Activated gamma-delta T cell treated with anti-CD3 and anti-CD28 coated beads, Interleukin-2, amount 50 U/mL, for 16 hours (primary cell): Measurements from ENCODE around the gene NNAT.
"Not testable (repeated sequence)": the region's sequence is repeated elsewhere in the genome, so short reads cannot be mapped to it uniquely, and the experiment has no call there.

ENCODE experiments used
- DNase-seq: peaks from one replicate; pipeline ENCODE4 v3.0.0-alpha.2; 2020; ENCODE audit warnings: low read depth

The NNAT gene

DNA sequence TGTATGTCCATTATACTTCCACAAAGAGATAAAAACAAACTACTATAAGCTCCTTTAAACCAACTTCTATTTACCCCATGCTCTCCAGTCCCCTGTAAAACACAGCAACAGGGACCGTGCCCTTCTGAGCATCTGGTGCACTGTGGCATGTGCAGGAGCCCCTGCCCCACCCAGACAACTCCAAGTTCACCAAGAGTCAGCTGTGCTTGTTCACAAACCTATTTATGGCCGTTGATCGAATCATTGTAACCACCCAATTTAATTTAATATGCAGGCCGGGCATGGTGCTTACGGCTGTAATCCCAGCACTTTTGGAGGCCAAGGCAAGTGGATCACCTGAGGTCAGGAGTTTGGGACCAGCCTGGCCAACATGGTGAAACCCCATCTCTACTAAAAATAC lies 20.3 kb downstream of the NNAT start:
- DNase-seq = no peak

DNA sequence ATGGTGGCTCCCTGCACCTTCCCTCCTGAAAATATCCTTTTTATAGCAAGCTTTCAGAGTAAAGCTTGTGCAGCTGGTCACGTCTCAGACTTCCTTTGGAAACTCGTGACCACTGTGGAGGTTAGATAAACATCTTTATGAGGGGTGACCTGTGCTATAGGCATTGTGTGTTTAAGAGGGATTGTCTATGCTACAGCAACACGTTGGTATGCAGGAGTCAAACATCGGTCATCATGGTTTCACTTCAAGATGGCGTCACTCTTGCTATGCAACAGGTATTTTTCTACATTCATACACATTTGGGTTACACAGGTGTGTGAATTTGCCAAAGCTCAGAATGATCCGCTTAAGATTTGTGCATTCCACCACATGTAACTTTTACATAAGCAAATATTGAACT lies 21.2 kb downstream of the NNAT start:
- no peak for DNase-seq

DNA sequence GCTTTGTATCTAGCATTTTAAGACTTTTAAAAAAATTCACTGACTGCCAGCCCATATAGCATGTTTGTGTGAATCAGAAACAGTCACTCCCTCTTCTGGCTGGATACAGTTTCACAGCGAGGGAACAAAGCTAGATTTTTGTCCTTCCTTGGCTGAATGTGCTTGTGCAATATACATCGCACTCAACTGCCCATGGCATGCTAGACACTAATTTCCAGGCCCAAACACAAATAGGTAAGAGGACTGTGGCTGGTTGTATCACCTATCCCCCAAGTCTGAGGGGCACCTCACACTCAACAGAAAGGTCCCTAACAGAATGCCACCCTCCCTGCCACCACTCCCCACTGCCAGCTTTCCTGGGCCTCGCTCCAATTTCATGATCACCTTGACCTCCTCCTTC lies 22.8 kb downstream of the NNAT start:
- DNase-seq = no peak

DNA sequence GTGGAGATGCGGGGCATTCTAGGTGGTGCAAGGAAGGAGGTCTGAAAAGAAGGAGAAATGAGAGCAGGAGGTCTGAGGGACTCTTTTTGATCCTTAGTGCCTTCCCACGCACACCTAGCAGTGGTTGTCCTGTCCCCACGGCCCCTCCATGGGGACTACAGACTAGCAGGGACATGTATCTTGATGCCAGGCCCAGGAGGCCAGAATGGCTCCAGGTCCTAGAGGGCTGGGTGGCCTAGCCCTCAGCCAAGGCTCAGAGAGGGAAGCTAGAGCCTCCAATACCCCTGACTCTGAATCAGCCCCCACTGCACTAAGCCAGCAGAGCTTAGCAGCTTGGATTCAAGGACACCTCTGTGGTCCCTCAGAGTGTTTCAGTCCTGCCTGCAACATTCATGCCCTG lies 23.3 kb downstream of the NNAT start:
- DNase-seq = no peak

DNA sequence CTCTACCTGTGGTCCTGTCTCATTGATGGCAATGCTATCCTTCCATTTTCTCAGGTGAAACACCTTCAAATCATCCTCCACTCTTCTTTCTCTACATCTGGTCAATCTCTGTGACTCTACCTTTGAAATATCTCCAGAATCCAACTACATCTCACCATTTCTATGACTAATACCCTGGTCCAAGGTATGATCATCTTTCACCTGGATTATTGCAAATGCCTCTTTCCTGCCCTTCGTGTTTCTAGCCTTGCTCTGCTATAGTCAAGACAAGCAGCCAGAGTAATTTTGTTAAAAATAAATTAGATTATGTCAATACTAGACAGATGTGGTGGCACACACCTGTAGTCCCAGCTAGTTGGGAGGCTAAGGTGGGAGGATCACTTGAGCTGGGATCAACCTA lies 24.5 kb downstream of the NNAT start:
- no peak for DNase-seq

DNA sequence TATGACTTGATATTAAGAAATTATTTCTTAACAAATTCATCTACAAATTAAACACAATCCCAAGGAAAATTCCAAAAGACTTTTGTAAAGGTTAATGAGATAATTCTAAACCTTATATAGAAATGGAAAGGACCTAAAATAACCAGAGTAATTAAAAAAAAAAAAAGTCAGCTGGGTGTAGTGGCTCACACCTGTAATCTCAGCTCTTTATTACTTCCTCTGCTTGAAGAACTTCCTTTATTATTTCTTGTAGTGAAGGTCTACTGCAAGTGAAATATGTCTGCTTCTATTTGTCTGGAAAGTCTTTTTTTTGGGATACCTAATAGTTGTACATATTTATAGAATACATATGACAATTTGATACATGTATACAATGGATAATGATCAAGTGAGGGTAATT lies 26.9 kb downstream of the NNAT start:
- DNase-seq = no peak

DNA sequence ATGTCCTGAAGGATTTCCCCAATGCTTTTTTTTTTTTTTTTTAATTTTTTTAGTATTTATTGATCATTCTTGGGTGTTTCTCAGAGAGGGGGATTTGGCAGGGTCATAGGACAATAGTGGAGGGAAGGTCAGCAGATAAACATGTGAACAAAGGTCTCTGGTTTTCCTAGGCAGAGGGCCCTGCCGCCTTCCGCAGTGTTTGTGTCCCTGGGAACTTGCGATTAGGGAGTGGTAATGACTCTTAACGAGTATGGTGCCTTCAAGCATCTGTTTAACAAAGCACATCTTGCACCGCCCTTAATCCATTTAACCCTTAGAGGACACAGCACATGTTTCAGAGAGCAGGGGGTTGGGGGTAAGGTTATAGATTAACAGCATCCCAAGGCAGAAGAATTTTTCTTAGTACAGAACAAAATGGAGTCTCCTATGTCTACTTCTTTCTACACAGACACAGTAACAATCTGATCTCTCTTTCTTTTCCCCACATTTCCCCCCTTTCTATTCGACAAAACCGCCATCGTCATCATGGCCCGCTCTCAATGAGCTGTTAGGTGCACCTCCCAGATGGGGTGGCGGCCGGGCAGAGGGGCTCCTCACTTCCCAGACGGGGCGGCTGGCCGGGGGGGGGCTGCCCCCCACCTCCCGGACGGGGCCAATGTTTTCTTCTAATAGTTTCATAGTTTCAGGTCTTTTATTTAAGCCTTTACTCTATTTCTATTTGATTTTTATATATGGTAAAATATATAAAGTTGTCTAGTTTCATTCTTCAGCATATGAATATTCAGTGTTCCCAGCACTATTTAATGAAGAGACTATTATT lies 29.3 kb downstream of the NNAT start:
- not testable (repeated sequence) for DNase-seq

DNA sequence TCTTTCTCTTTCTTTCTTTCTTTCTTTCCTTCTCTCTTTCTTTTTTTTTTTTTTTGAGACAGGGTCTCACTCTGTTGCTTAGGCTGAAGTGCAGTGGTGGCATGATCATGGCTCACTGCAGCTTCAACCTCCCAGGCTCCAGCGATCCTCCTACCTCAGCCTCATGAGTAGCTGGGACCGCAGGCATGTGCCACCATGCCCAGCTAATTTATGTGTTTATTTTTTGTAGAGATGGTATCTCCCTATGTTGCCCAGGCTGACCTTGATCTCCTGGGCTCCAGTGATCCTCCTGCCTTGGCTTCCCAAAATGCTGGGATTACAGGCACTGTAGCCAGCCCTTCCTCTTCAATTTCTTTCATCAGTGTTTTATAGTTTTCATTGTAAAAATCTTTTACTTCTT lies 30.6 kb downstream of the NNAT start:
- not testable (repeated sequence) for DNase-seq

DNA sequence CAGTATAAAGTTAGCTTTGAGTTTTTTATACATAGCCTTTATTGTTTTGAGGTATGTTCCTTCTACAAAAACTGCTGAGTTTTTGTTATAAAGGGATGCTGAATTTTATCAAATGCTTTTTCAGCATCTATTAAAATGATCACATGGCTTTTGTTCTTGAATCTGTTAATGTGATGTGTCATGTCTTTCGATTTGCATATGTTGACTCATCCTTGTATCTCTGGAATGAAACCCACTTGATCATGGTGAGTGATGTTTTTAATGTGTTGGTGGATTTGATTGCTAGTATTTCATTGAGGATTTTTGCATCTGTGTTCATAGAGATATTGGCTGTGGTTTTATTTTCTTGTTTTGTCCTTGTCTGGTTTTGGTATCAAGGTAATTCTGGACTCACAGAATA lies 31.4 kb downstream of the NNAT start:
- no peak for DNase-seq

DNA sequence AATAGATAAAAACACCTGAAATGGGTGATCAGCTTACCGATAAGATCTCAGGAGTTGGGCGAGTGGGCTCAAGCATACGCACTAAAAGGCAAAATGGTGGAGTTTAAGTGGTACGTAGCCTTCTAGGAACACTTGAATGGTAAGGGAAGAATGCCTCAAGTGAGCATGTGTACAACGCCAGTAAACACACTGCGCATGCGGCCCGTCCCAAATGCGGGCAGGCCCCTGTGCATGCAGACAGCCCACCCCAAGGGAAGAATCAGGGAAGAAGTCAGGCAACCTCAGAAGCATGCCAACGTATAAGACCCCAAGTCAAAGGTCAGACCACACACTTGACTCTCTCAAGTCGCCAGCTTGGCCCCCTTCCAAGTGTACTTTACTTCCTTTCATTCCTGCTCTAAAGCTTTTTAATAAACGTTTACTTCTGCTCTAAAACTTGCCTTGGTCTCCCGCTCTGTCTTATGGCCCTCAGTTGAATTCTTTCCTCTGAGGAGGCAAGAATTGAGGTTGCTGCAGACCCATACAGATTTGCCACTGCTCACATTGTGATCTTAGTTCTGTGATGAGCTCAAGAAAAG lies 33.8 kb downstream of the NNAT start:
- not testable (repeated sequence) for DNase-seq

DNA sequence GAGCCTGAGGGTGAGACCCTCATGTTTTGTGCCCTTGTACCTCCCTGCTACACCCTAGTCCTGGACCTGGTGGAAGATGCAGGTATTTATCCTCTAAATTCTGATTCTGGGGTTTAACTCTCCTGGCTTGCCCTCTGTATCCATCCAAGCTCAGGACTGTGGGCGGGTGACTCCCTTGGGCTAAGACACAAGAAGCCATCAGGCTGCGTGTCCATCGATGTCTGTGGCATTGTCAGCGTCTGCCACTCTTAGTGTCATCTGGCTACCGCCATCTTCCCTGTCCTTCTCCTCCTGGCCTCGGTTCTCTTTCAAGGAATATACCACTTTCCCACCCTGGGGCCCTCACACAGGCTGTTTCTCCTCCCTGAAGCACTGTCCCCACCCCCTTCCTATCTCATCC lies 35.5 kb downstream of the NNAT start:
- no peak for DNase-seq

DNA sequence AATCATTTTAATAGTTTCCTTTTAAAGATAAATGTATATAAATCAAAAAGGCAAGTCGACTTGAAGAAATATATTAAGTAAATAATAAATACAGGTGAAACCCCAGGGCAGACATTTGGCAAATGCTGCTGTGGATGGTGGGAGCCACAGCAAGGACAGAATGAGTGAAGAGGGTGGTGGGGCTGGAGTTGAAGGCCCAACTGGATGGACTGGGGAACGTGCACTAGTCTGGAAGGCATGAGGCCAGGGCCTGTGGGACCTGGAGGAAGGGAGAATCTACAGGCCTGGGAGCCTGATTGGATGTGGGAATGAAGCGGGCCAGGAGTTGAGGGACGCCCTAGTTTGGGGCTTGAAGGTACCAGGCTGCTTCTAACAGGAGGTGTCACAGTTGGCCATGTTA lies 37.3 kb downstream of the NNAT start:
- no peak for DNase-seq

DNA sequence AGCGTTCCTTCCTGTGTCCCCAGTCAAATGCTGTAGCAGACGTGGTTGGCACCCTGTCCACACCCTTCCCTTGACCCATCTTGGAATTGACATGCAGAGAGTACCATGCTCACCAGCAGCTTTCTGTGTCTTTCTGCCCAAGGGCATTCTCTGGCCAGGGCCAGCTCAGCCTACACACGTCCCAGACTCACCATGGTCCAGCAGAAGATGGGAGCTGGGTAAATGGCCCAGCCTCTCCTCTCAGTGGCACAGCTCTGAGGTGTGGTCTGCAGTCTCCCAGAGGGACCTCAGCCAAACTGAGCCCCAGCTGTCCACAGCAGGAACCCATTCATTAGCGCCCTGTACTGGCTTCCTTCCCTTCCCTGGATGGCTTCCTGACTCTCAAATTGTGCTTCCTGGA lies 37.7 kb downstream of the NNAT start:
- no peak for DNase-seq

DNA sequence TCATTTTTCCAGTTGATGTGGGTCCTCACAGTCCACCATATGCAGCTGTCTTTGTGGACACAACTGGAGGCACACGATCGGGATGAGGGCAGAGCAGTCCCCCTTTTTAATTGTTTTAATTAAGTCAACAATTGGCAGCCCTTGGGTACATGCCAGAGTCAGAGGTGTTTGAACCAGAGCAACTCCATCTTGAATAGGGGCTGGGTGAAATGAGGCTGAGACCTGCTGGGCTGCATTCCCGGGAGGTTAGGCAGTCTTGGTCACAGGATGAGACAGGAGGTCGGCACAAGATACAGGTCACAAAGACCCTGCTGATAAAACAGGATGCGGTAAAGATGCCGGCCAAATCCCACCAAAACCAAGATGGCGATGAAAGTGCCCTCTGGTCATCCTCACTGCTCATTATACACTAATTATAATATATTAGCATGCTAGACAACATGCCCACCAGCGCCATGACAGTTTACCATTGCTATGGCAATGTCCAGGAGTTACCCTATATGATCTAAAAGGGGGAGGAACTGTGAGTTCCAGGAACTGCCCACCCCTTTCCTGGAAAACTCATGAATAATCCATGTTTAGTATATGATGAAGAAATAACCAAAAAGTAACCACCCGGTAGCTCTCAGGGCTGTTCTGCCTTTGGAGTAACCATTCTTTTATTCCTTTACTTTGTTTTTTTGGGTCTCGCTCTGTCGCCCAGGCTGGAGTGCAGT lies 38.4 kb downstream of the NNAT start:
- DNase-seq = no peak

DNA sequence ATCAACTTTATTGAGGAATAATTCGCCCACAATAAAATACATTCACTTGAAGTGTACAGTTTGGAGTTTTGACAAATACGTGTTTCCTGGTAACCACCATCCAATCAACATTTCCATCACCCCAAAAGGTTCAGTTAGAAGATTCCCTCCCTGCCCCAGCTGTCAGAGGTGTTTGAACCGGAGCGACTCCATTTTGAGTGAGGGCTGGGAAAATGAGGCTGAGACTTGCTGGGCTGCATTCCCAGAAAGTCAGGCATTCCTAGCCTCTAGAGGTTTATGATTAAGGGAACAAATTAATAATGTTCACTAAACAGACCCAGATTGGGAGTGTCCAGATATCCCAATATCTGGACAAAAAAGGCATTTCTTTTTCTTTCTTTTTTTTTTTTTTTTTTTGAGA lies 39.6 kb downstream of the NNAT start:
- DNase-seq = no peak

DNA sequence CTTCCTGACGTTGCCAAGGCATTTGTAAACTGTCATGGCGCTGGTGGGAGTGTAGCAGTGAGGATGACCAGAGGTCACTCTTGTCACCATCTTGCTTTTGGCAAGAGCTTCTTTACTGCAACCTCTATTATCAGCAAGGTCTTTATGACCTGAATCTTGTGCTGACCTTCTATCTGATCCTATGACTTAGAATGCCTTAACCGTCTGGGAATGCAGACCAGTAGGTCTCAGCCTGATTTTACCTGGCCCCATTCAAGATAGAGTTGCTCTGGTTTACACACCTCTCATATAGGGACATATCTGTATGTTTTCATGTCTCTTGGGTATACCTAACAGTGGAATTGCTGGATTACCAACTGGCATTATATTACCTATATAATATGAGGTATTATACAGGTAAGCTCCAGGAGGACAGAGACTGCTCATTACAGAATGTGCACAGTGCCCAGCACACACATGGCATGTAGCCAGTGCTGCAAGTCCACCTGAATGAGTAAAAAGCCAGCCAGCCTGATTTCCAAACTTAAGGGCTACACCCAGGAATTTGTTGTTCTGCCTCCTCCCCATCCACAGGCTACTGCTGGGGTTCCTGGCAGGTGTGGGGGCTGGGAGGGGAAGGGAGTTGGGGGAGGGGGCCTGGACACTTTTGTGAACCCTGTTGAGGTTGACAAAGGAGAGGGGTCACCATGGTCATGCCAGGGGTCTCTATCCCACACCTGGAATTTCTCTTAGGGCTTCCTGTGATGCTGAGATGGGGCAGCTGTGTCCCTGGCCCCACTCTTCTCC lies 41.8 kb downstream of the NNAT start:
- no peak for DNase-seq

DNA sequence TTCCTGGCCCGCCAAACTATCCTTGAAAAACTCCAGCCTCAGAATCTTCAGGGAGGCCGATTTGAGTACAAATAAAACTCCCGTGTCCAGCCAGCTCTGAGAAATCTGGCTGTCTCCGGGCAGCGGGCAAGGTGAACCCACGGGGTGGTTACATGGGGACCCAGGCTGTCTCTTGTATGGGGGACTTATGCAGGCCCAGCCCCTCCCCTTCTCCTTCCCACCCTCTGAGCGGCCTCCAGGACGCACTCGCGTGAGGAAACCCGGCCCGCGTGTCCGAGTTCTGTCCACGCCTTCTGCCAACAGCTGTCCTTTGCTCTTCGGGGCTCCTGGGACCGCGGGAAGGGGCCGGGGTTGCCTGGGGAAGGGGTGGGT lies 43.0 kb downstream of the NNAT start:
- DNase-seq = no peak

DNA sequence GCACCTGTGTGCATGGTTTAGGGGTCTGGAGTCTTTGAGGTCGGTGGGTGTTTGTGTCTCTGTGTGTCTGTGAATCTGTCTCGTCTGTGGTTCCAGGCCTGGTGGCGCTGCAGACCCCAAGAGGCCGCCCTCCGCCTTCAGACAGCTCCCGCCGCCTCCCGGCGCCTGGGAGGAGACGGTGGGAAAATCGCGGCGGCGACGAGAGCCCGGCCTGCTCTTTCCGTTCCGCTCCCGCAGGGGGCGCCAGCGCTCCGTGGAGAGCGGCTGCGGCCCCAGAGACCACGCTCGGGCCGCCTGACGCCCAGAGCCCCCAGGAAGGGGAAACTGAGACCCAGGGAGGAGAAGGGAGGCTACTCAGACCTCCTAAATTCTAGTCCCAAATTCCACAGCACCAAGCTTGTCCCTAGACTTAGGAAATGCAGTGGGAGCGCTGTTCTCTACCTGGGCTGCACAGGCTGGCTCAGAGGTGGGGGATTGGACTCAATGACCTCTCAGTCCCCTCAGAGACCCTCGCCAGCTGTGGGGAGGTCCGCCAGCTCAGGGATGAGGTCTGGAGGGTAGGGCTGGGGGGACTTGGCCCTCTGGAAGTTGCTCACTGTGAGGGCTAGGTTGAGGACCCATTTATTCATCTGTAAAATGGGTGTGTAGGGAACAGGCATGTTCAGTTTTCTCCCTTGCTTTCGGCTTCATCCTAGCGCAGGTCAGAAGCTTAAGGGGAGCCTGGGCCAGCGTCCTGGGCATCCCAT lies 43.5 kb downstream of the NNAT start:
- no peak for DNase-seq

DNA sequence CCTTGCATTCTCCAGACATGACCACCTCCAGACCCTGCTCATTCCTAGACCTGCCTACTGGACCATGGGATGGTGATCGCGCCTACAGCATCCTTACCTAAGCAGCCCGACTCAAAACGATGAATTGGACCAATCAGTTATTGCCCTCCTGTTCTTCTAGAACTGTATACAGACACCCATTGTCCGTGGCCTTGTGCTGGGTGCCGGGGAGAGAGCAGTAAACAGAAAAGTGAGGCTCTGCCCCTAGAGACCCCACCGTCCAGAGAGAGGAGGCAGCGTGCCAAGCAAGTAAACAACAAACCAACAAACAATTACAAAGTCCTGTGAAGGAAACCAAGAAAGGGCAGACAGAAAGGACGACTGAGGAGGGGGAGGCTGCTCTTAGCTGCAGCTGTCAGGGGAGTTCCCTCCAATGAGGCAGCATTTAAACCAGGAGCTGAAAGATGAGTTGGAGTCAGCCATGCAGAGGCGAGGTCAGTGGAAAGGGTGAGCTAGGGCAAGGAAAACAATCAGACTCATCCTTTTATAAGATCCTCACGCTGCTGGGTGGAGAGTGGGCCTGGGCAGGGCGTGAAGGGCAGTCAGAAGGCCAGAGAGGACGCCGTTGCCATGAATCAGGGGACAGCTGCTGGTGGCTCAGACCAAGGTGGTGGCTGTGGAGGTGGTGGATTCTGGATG lies 44.2 kb downstream of the NNAT start:
- no peak for DNase-seq

DNA sequence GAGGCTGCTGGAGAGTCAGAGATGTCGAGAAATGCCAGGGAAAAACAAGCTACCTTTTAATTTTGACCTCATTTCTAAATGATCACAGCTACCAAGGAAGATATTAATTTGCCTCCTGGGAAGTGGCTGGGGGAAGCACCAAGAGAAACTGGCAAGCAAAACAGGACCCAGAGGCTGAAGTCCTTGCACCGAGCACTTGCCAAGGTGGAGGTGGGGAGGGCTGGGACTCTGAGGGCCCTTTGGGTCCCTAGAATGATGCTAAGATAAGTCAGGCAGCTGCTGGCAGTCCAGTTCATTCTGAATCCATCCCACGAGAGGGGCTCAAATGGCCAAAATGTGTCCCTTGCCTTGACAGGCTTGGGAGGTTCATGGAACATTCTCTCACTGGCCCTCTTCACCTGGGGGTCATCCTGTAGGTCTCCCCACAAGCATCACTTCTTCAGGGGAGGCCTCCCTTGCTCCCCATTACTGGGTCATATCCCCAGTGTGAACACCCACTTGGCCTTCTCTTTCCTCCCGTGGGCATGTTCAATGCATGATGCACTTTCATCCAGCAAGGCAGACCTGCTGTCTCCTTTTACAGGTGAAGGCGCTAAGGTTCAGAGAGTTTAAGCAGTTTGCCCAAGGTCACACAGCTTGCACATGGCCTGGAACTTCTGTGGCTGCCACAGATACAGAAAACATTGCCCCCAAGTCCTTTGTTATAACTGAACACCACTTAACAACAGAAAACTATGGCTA lies 45.7 kb downstream of the NNAT start:
- no peak for DNase-seq

DNA sequence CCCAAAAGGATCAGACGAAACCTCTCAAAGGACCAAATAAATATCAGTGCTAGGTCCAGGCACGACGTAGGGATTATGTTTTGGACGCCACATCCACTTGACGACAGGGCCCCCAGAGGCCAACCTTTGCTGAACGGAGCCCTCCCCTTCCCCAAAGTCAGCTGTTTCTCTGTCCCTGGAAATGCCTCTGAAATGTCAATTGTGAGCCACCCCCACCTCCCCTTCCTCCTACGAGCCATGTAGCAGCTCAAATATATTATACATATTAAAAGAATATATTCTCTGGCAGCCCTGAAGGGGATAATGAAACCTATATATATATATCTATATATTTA lies 46.2 kb downstream of the NNAT start:
- DNase-seq = no peak
